Measurements from ENCODE around the gene PARD6G. TPM values are rescaled to one million over a fixed set of nuclear protein-coding genes. Genes with fewer than 3 reads are reported as not detected.

Gene PARD6G
- total RNA-seq, 1 experiment from 2014 or later: 1.5 TPM

DNA sequence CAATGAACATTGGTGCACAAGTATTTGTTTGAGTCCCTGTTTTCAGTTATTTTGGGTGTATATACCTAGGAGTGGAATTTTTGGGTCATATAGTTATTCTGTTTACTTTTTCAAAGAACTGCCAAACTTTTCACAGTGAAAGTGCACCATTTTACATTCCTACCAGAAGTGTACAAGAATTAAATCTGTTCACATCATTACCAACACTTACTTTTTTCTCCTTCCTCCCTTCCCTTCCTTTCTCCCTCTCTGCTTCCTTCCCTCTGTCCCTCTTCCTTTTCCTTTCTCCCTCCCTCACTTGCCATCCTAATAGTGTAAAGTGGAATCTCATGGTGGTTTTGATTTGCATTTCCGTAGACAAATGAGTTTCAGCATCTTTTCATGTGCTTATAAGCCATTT lies 126.4 kb downstream of the PARD6G start:
- DNase-seq: no peak
- no peaks in the 10 kb centered on the region for H3K4me1 Mint-ChIP-seq (ENCODE audit: low read depth, unreplicated experiment)
- H3K9me3 Mint-ChIP-seq (ENCODE audit: low read depth, unreplicated experiment): no peaks in the 10 kb centered on the region
- CTCF ChIA-PET: no interaction called here
- H3K27me3 Mint-ChIP-seq (ENCODE audit: unreplicated experiment): no peaks in the 10 kb centered on the region
- no peak overlapping the region for H3K4me3 Mint-ChIP-seq (ENCODE audit: low read depth, unreplicated experiment)
- H3K36me3 Mint-ChIP-seq (ENCODE audit: insufficient read depth, unreplicated experiment): peaks cover 9% of the 10 kb centered on the region
- TF ChIP-seq, protein P1, sequence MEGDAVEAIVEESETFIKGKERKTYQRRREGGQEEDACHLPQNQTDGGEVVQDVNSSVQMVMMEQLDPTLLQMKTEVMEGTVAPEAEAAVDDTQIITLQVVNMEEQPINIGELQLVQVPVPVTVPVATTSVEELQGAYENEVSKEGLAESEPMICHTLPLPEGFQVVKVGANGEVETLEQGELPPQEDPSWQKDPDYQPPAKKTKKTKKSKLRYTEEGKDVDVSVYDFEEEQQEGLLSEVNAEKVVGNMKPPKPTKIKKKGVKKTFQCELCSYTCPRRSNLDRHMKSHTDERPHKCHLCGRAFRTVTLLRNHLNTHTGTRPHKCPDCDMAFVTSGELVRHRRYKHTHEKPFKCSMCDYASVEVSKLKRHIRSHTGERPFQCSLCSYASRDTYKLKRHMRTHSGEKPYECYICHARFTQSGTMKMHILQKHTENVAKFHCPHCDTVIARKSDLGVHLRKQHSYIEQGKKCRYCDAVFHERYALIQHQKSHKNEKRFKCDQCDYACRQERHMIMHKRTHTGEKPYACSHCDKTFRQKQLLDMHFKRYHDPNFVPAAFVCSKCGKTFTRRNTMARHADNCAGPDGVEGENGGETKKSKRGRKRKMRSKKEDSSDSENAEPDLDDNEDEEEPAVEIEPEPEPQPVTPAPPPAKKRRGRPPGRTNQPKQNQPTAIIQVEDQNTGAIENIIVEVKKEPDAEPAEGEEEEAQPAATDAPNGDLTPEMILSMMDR (IDR thresholded peaks at IDR 0.05; ENCODE audit: unreplicated experiment): no peak
- intact Hi-C loops (cut with micrococcal nuclease; ENCODE audit: unreplicated experiment): no loop called here
- BruUV-seq (replicated peaks): no TSS peak
- H3K27ac Mint-ChIP-seq (ENCODE audit: unreplicated experiment): no peak overlapping the region

DNA sequence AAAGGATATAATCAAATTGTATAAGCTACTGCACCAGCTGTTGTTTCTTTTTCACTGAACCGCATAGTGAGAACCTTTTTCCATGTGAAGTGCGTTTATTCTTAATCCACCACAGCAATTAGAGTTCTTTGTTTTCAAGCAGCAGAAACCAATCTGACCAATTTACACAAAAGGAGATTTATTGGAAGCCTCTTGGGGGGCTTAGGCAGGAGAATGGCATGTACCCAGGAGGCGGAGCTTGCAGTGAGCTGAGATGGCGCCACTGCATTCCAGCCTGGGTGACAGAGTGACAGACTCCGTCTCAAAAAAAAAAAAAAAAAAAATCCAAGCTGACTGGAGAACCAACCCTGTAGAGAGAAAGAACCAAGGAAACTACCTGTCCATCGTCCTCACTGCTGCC lies 128.2 kb downstream of the PARD6G start:
- intact Hi-C loops (cut with micrococcal nuclease; ENCODE audit: unreplicated experiment): loop anchor here (10.0 kb wide), 1 partner anchor 134 kb away; the partner anchor contains the start of gene TXNL4A
- Mint-ChIP-seq H3K27me3 (ENCODE audit: unreplicated experiment) (no peaks in the 10 kb centered on the region), H3K9me3 (ENCODE audit: low read depth, unreplicated experiment) (no peaks in the 10 kb centered on the region), H3K4me3 (ENCODE audit: low read depth, unreplicated experiment) (no peak overlapping the region), H3K36me3 (ENCODE audit: insufficient read depth, unreplicated experiment) (peaks cover 9% of the 10 kb centered on the region), H3K27ac (ENCODE audit: unreplicated experiment) (no peak overlapping the region), H3K4me1 (ENCODE audit: low read depth, unreplicated experiment) (no peaks in the 10 kb centered on the region)
- DNase-seq: no peak
- CTCF ChIA-PET: no interaction called here
- TF ChIP-seq, protein P1 (IDR thresholded peaks at IDR 0.05; ENCODE audit: unreplicated experiment): no peak
- BruUV-seq (replicated peaks): no TSS peak

DNA sequence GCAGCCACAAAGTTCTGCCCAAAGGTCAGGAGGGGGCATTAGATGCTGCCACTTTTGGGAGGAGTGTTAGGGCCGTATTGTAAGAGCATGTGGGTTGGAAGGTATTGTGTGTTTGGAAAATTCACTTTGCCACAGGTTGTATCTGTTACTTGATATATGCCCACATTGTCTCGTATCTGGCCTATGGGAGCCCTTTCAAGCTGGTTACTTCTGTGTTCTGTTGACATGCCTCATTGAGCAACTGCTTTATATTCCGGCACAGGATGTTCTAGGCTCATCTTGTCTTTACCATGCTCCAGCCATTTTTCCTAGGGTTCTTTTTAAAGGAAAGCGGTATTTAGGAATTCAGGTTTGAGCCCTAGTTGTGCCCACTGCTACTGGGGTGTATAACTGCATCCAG lies 132.3 kb downstream of the PARD6G start:
- DNase-seq: no peak
- H3K27ac Mint-ChIP-seq (ENCODE audit: unreplicated experiment): no peak overlapping the region
- TF ChIP-seq, protein P1 (IDR thresholded peaks at IDR 0.05; ENCODE audit: unreplicated experiment): no peak
- no peaks in the 10 kb centered on the region for H3K27me3 Mint-ChIP-seq (ENCODE audit: unreplicated experiment)
- intact Hi-C loops (cut with micrococcal nuclease; ENCODE audit: unreplicated experiment): loop anchor here (10.0 kb wide), 1 partner anchor 130 kb away; the partner anchor contains the start of gene TXNL4A
- no TSS peak for BruUV-seq (replicated peaks)
- peaks cover 10% of the 10 kb centered on the region for H3K4me1 Mint-ChIP-seq (ENCODE audit: low read depth, unreplicated experiment)
- CTCF ChIA-PET: no interaction called here
- H3K36me3 Mint-ChIP-seq (ENCODE audit: insufficient read depth, unreplicated experiment): peaks cover 5% of the 10 kb centered on the region
- H3K4me3 Mint-ChIP-seq (ENCODE audit: low read depth, unreplicated experiment): no peak overlapping the region
- H3K9me3 Mint-ChIP-seq (ENCODE audit: low read depth, unreplicated experiment): no peaks in the 10 kb centered on the region

DNA sequence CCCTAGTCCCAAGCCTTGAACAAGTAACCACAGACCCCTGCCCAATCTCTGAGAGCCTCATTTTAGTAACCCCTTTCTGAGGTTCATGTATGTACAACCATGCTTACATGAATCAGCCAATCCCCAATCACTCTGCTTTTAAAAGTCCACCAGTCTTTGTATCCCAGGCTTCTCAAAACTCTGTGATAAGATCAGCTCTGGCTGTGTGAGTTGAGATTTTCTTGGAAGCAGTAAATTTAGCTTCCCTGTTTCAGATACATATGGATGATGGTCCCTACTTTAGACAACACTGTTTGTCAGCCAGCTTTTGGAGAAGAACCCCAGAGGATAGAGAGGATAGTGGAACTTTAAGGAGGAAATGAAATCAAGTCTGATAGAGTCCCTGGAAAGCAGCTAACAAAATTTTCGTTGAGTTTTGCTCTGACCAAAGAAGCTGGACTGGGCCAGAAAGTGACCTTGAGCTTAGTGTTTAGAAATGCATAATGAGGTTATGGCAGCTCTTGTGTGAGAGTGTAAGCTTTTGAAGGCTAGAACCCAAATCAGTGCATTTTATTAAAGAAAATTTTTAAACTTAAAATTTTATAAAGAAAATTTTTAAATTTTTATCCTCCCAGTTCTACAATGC lies 134.6 kb downstream of the PARD6G start:
- TF ChIP-seq, protein P1 (IDR thresholded peaks at IDR 0.05; ENCODE audit: unreplicated experiment): no peak
- no TSS peak for BruUV-seq (replicated peaks)
- DNase-seq: no peak
- H3K4me1 Mint-ChIP-seq (ENCODE audit: low read depth, unreplicated experiment): peaks cover 12% of the 10 kb centered on the region
- intact Hi-C loops (cut with micrococcal nuclease; ENCODE audit: unreplicated experiment): loop anchor here (10.0 kb wide), 1 partner anchor 128 kb away; the partner anchor contains the start of gene TXNL4A
- H3K36me3 Mint-ChIP-seq (ENCODE audit: insufficient read depth, unreplicated experiment): peaks cover 22% of the 10 kb centered on the region
- H3K27ac Mint-ChIP-seq (ENCODE audit: unreplicated experiment): no peak overlapping the region
- CTCF ChIA-PET: no interaction called here
- no peak overlapping the region for H3K4me3 Mint-ChIP-seq (ENCODE audit: low read depth, unreplicated experiment)
- no peaks in the 10 kb centered on the region for H3K9me3 Mint-ChIP-seq (ENCODE audit: low read depth, unreplicated experiment)
- no peaks in the 10 kb centered on the region for H3K27me3 Mint-ChIP-seq (ENCODE audit: unreplicated experiment)
